ENCODE results near the gene MDGA2.

Gene MDGA2

GRCh38 chr14:47606566-47606965 is 68.8 kb downstream of the MDGA2 start:
- no peak for DNase-seq

- no peak for DNase-seq
These were observed 78.5 kb downstream of the MDGA2 start for GRCh38 chr14:47596860-47597259.

GRCh38 chr14:47596232-47596631 is 79.2 kb downstream of the MDGA2 start:
- no peak for DNase-seq

GRCh38 chr14:47595552-47595951 is 79.9 kb downstream of the MDGA2 start:
- no peak for DNase-seq

GRCh38 chr14:47590767-47591495 is 84.5 kb downstream of the MDGA2 start:
- no peak for DNase-seq

- DNase-seq = no peak
These were observed 90.0 kb downstream of the MDGA2 start for GRCh38 chr14:47585447-47585846.

GRCh38 chr14:47567273-47567672 is 108.1 kb downstream of the MDGA2 start:
- DNase-seq = no peak

GRCh38 chr14:47557894-47558293 is 117.5 kb downstream of the MDGA2 start:
- no peak for DNase-seq

GRCh38 chr14:47555333-47555732 is 120.1 kb downstream of the MDGA2 start:
- DNase-seq = no peak

- no peak for DNase-seq
These were observed 125.5 kb downstream of the MDGA2 start for GRCh38 chr14:47549886-47550285.

GRCh38 chr14:47543459-47543858 is 131.9 kb downstream of the MDGA2 start:
- DNase-seq = no peak

GRCh38 chr14:47541662-47542061 is 133.7 kb downstream of the MDGA2 start:
- no peak for DNase-seq

GRCh38 chr14:47539031-47539461 is 136.4 kb downstream of the MDGA2 start:
- DNase-seq = no peak

GRCh38 chr14:47536341-47536740 is 139.1 kb downstream of the MDGA2 start:
- DNase-seq = no peak

- DNase-seq = no peak
These were observed 148.7 kb downstream of the MDGA2 start for GRCh38 chr14:47526591-47527244.

- DNase-seq = no peak
These were observed 150.9 kb downstream of the MDGA2 start for GRCh38 chr14:47524524-47524923.

GRCh38 chr14:47520382-47520781 is 155.0 kb downstream of the MDGA2 start:
- DNase-seq = no peak

- no peak for DNase-seq
These were observed 163.6 kb downstream of the MDGA2 start for GRCh38 chr14:47511829-47512228.

- DNase-seq = no peak
These were observed 165.4 kb downstream of the MDGA2 start for GRCh38 chr14:47509957-47510356.

GRCh38 chr14:47507861-47508260 is 167.5 kb downstream of the MDGA2 start:
- DNase-seq = no peak

- no peak for DNase-seq
These were observed 175.0 kb downstream of the MDGA2 start for GRCh38 chr14:47500369-47500768.

- DNase-seq = no peak
These were observed 184.6 kb downstream of the MDGA2 start for GRCh38 chr14:47490766-47491165.

GRCh38 chr14:47490353-47490752 is 185.1 kb downstream of the MDGA2 start:
- DNase-seq = no peak

GRCh38 chr14:47485421-47485820 is 190.0 kb downstream of the MDGA2 start:
- DNase-seq = no peak

- no peak for DNase-seq
These were observed 192.0 kb downstream of the MDGA2 start for GRCh38 chr14:47483449-47483848.
